NCI-H2196 treated with DMSO at 0.1 percent for 48 hours (cell line): Measurements from ENCODE around the gene RDH12.

ENCODE experiments used
- DNase-seq: peaks from one replicate; lab custom pipeline; 2025; ENCODE audit not compliant: unreplicated experiment; lab: John Stamatoyannopoulos, UW

The RDH12 gene

GRCh38 chr14:67746927-67747326 is 45.2 kb downstream of the RDH12 start:
- DNase-seq: no peak

DNA sequence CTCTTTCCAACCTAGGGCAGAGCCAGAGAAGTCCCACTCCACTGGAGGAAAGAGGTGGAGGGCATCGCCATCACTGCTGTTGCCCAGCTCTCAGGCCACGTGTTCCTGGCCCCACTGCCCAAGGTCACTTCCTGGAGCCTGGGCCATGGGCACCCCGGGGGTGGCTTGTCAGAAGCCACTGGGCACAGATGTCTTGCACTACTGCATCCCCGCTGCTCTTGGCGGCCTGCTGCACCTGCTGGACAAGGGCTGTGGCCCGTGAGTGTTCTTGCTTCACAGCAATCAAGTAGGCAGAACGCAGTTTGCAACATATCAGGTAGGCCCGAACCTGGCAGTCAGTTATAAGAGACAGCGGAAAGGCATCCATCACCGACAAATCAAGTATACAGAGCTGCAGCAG is 46.6 kb downstream of the RDH12 start:
- no peak for DNase-seq

- DNase-seq: no peak
These were observed 47.8 kb downstream of the RDH12 start for GRCh38 chr14:67749341-67750084.

DNA sequence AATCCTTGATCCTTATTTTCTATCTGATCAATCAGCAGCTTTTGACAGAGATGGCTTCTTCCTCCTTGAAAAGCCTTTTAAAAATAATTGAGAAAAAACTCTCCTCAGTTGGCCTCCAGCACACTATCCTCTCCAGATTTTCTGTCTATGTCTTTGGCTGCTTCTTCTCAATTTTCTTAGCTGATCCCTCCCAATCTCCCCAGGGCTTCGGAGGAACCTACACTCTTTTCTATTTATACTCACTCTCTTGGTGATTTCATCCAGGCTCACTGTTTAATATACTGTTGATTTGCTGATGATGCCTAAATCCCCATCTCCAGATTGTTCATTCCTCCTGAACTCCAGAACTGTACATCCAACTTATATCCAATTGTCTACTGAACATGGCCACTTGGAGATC is 54.8 kb downstream of the RDH12 start:
- DNase-seq: no peak

- DNase-seq: no peak
These were observed 55.5 kb downstream of the RDH12 start for GRCh38 chr14:67757175-67757574.

- no peak for DNase-seq
These were observed 58.2 kb downstream of the RDH12 start for GRCh38 chr14:67759916-67760315.

DNA sequence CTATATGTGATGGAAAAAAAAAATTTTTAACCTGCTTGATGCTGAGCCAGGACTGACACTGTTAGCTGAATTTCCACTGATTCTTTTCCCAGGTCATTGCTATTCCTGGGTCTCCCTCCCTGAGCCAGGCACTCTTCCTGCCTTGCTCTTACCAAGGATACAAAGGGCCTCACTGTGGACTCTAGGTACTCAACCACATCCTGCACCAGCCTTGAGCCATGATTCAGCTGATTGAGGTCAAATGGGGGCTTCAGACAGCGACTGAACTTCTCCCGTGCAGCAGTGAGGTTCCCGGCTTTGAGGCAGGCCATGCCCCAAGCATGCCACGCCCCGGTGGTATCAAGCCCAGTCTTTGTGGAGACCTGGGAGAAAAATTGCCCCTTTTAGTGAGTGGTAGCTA is 60.4 kb downstream of the RDH12 start:
- no peak for DNase-seq

DNA sequence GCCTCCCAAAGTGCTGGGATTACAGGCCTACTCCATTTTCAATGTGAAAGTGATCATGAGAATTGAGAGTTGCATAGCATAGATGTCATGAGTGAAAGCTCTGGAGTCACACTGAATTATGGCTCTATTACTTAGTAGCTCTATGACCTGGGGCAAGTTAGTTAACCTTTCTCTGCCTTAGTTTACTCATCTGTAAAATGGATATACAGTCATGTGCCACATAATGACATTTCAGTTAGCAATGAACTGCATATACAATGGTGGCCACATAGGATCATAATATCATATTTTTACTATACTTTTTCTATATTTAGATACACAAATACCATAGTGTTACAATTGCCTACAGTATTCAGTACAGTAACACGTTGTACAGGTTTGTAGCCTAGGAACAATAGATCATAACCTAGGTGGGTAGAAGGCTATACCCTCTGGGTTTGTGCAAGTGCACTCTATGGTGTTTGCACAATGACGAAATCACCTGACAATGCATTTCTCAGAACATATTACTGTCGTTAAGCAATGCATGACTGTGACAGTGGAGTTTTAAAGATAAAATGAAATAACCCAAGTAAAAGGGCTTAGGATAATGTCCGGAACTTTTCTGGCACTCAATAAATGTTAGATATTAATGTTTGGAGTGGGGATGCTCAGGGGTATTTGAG is 61.6 kb downstream of the RDH12 start:
- DNase-seq: no peak

GRCh38 chr14:67764496-67764895 is 62.8 kb downstream of the RDH12 start:
- no peak for DNase-seq

DNA sequence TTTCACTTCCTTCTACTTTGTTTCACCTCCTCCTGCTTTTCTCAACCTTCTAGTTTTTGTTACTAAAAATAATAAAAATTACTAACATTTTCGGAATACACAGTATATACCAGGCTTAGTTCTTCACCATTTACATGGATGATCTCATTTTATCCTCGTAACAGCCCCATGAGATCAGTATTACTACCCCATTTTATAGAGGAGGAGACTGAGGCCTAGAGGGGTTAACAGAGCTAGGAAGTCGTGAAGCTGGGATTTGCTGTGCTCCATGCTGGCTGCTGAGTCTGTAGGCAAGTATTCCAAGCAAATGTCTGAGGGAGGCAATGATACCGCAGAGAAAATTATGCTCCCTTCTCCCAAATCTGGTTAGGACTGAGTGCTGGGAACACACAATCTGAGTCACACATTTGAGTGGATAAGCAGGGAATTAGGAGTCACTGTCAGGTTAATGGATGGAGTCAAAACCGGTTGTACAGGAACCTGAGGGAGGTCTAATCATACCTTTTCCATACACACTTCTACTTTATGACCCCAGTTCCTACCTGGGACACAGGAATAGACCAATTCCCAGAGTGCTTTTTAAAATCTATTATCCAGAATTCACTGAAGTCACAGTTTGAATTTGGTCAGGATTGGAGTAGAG is 63.6 kb downstream of the RDH12 start:
- DNase-seq: no peak

GRCh38 chr14:67766035-67766680 is 64.5 kb downstream of the RDH12 start:
- DNase-seq: no peak

GRCh38 chr14:67768219-67768618 is 66.5 kb downstream of the RDH12 start:
- no peak for DNase-seq

GRCh38 chr14:67773844-67774377 is 72.2 kb downstream of the RDH12 start:
- no peak for DNase-seq

GRCh38 chr14:67776653-67777322 is 75.1 kb downstream of the RDH12 start:
- no peak for DNase-seq

- no peak for DNase-seq
These were observed 77.1 kb downstream of the RDH12 start for GRCh38 chr14:67778792-67779191.

DNA sequence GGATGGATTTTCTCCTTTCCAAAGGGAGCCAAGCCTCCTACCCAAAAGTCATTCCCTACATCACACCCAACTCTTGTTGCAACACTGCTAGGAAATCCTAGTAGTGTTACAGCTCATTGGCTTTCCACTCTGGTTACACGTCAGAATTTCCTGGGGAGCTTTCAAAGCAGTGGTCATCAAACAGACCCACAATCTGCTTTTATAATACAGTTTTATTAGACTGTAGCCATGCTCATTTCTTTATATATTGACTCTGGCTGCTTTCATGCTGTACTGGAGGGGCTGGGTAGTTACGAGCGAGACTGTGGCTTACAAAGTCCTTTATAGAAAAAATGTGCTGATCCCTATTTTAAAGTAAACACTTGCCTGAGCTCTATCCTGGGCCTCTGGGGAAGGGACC is 80.4 kb downstream of the RDH12 start:
- no peak for DNase-seq
